Stimulated activated CD4-positive, alpha-beta T cell treated with anti-CD3 and anti-CD28 coated beads, Interleukin-15, amount 100 ng/mL, for 48 hours (primary cell): ENCODE data around the gene KRT40.
"Not testable (repeated sequence)": the region's sequence is repeated elsewhere in the genome, so short reads cannot be mapped to it uniquely, and the experiment has no call there.

ENCODE experiments used
- DNase-seq, 2 donors: peaks; one replicate each; pipeline ENCODE4 v3.0.0-alpha.2; 2020; ENCODE audit warnings: low read depth in 2 of 2

KRT40 gene

GRCh38 chr17:40984226-40984625 lies at the start of gene KRT40:
Gene KRT40, minus strand, starts transcription at chr17:40984326. Its CDS starts 53 bp downstream, at chr17:40984273.
- no peak for DNase-seq

DNA sequence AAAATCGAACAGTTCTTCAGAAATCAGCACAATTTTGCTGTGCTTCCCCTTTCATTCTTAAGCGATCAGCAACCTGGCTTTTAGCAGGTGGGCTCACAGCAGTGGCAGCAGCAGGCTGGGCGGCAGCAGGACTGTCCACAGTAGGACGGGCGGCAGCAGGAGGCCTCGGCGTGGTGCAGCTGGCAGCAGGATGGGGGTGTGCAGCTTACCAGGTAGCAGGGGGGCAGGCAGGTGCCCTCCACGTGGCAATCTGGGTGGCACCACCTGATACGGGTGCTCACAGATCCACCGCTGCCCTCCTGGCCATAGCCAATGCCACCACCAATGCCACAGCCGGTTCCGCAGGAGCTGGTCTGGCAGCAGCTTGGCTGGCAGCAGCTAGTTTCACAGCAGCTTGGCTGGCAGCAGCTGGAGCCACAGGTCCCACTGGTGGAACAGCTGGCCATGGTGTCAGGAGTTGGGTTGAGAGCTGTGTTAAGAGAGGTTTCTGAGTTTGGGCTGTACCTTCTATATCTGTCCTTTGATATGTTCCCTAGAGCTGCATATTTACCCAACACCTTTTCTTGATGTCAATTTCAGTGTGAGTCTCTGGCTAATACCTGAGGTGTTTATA lies 45.6 kb upstream of the KRT40 start, which contains the start of gene KRTAP1-4:
Gene KRTAP1-4, minus strand, starts transcription at position 563 of the 613 bp plus-strand sequence. Its CDS starts 117 bp downstream, at position 446.
- DNase-seq: no peak

GRCh38 chr17:41026715-41027471 lies 42.8 kb upstream of the KRT40 start, which contains the start of gene KRTAP1-5:
Gene KRTAP1-5, minus strand, starts transcription at chr17:41027208. Its CDS starts 53 bp downstream, at chr17:41027155.
- no peak for DNase-seq

DNA sequence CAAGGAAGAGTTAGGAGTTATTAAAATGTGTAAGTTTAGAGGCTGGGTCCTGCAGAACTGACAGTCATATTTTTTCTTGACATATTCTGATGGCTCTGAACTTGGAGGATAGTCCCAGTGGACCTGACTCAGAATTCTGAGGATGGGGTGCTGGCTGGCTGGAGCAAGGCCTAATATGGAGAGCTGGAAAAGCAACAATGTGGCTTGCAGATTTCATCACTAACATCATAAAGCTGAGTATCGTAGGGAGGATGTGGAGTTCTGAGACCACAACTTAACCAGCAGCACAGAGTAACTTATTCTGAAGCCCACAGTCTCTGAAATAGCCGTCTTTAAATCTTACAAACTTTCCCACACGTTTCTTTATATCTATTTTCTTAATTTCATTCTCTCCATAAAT lies 40.6 kb upstream of the KRT40 start:
- DNase-seq: no peak

DNA sequence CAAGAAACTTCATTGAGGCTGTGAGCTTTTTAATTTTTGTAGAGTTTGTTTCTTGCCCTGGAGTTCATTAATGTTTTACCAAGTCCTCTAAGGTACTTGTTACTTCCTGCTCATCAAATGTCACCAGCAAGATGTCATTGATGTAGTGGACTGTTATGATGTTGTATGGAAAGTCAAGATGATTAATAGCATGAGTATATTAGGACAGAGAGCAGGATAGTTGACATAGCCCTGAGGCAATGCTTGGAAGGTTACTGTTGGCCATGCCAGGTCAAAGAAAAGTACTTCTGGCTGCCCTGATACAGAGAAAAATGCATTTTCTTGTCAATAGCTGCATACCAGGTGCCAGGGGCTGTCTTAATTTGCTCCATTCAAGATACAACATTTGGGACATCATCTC lies 36.2 kb upstream of the KRT40 start:
- DNase-seq: no peak

DNA sequence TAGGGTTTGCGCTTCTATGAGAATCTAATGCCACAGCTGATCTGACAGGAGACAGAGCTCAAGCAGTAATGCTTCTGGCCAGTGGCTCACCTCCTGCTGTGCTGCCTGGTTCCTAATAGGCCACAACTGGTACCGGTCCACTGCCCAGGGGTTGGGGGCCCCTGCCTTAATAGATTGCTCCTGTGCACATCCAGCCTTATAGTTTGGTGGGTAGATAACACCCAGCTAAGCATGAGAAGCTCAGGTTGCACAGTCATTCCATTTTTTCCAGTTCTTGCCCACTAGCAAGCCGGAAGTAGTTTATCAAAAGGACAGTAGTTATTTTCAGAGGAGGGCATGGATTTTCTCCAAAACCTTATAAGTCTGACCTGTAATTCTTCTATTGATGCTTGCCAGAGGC lies 35.3 kb upstream of the KRT40 start:
- no peak for DNase-seq

DNA sequence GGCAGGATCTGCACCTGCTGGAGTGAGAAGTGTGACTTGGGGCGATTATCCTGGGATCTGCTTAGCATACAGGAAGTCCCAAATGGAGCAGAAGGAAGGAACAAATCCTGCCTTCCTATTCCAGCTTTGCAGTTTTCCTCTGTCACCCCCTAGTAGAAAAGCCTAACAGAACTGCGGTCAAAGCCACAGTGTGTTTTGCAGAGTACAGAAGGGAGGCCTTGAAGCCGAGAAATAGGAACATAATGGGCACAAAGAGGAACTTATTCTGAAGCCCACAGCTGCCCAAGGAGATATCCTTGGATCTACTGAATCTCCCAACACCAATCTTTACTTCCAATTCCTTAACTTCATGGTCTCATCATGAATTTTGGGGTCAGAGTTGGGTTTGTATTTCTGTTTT lies 34.4 kb upstream of the KRT40 start:
- DNase-seq: no peak

DNA sequence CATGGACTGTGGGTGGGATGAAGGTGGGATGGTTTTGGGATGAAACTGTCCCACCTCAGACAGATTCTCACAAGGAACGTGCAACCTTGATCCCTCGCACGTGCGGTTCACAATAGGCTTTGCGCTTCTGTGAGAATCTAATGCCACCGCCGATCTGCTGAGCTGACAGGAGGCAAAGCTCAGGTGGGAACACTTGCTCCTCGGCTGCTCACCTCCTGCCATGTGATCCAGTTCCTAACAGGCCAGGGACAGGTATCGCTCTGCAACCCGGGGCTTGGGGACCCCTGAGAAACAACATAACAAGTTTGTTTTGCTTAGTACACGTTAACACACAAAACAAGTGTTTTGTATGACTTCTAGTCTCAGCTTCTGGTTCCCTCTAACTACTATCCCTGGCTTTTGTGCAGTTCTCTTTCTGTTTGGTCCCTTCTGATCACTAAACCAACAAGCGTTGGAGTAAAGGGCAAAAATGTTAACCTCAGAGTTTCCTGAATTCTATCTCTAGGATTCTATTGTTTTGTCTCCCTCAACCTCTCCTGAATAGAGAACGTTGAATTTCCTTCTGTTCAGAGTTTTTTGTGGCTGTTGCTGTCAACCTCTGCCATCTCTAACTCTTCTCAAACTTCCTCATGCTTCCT lies 32.6 kb upstream of the KRT40 start:
- DNase-seq: no peak

DNA sequence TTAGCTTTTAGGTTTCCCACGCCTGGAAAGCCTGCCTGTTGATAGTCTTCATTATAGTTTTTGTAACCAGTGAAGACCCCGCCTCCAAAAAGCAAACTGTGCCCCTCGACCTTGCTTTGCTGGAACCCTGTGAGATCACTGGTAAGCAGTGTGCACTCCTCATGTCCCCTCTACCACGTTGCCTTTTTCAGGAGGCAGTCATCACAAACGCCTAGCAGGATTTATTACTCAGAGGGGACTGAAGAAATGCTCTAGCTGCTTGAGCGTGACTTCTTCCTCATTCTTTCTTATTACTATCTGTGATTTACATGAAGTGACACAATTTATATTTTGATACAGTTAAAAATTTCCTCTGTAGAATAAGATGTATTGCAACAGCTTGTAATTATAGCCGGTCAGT lies 31.3 kb upstream of the KRT40 start:
- DNase-seq: no peak

GRCh38 chr17:41013606-41014005 lies 29.5 kb upstream of the KRT40 start:
- no peak for DNase-seq

GRCh38 chr17:41013181-41013580 lies 29.1 kb upstream of the KRT40 start:
- no peak for DNase-seq

DNA sequence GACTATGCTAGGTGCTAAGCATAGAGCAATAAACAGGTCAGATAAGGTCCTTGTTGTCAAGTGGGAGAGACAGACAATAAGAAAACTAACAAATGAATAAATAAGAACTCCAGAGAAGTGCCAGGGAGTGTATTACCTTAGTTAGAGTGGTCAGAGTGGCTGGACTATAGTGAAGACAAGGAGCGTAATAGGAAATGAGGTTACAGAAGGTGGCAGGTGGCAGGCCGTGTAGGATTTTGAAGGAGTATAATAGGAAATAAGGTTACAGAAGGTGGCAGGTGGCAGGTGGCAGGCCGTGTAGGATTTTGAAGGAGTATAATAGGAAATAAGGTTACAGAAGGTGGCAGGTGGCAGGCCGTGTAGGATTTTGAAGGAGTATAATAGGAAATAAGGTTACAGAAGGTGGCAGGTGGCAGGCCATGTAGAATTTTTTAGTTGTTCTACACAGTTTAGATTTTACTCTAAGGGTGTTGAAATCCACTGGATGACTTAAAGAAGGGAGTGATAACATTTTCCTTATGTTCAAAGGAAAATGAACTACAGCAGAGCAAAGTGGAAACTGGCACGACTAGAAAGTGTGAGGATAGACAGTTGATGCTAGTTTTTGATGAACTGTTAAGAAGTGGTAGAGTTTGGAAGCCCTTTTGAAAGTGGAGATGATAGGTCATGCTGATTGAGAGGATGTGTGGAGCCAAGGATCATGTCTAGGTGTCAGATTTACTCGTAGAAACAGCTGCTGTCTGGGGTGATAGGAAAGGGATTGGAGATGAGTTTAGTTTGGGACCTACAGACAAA lies 28.4 kb upstream of the KRT40 start:
- DNase-seq: no peak

GRCh38 chr17:41010441-41010840 lies 26.3 kb upstream of the KRT40 start:
- DNase-seq: no peak

DNA sequence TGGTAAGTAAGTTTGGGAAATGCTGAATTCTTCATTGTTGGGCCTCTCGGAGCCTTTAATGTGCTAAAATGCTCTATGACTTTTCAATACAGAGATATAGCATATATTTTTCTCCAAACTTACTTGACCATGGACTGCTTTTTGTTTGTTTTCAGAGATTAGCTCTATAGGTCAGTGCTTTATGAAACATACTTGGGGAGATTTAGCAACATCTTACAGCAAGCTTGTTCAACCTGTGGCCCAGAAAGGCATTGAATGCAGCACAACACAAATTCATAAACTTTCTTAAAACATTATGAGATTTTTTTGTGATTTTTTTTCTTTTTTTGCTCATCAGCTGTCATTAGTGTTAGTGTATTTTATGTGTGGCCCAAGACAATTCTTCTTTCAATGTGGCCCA lies 25.8 kb upstream of the KRT40 start:
- DNase-seq: no peak

DNA sequence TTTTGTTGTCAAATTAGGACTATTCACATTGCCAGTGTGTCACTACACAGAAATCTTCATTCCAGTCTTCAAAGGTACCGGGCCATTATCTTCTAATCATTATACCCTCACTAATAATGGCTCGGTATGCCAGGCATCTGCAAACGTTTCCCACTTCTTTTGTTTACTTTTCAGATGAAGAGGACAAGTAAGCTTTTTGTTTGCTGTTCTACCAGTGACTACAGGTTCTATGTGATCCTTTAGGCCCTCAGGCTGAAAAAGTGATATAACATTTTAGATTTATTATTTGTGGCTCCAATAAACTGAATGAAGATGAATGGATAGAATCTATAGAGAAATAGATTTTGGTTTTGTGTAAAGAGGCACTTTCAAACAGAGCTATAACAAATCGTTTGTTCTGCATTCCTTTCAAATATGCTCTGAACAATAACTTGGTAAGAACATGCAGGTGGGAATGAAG lies 25.2 kb upstream of the KRT40 start:
- no peak for DNase-seq

DNA sequence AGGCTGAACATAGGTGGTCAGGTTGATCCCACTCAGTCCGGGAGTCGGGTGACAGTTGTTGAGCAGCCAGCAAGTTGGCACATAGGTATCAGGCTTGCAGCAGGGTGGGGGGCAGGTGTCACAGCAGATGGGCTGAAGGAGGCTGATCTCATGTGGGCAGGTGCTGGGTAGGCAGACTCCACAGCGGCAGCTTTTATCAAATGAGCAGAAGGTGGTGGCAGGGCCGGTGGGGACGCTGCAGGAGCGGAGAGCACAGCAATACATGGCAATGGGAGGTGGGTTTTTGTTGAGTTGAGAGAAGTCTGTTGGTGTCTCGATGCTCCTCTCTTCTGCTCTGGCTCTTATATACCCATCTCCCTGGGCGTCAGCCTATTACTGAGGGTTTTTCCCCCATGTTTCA lies 24.7 kb upstream of the KRT40 start, which contains the start of gene KRTAP3-1:
Gene KRTAP3-1, minus strand, starts transcription at position 318 of the 400 bp plus-strand sequence. Its CDS starts 54 bp downstream, at position 264.
- no peak for DNase-seq

DNA sequence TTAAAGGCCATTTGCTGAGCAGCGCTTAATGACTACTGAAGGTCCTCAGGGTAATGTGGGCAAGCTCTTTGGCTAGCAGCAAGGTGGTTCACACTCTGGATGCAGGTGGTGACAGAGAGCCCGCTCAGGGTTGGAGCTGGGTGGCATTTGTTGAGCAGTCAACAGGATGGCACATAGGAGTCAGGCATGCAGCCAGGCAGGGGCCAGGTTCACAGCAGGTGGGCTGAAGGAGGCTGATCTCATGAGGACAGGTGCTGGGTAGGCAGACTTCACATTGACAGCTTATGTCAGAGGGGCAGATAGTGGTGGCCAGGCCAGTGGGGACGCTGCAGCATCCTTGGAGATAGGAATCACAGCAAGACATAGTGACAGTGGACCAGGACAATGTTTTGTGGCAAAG lies 20.3 kb upstream of the KRT40 start:
- DNase-seq: no peak

GRCh38 chr17:41003926-41004325 lies 19.8 kb upstream of the KRT40 start:
- no peak for DNase-seq

DNA sequence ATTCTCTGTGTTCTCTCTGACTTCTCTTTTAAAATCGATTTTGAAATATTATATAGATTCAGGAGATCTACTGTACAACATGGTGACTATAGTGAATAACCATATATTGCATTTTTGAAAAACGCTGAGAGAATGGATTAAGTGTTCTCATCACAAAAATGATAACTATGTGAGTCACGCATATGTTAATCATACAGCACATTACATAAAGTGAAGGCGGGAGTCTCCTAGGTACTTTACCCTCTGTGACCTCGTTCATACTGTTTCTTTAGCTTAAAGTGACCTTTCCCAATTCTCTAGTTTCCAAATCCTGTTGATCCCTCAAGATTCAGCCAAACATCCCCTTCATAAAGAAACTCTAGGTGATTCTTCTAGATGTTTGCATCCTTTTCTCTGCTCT lies 18.7 kb upstream of the KRT40 start:
- DNase-seq: no peak

GRCh38 chr17:41001795-41002194 lies 17.7 kb upstream of the KRT40 start:
- DNase-seq: no peak

GRCh38 chr17:40999563-40999962 lies 15.4 kb upstream of the KRT40 start, which contains the start of gene KRTAP3-2:
Gene KRTAP3-2, minus strand, starts transcription at chr17:40999906. Its CDS starts 53 bp downstream, at chr17:40999853.
- DNase-seq: not testable (repeated sequence)

GRCh38 chr17:40997361-40997760 lies 13.2 kb upstream of the KRT40 start:
- DNase-seq: no peak
